HG02763 (cell line): ENCODE results near the gene SPIRE1.
"Not testable (repeated sequence)": the region's sequence is repeated elsewhere in the genome, so short reads cannot be mapped to it uniquely, and the experiment has no call there.

Experiments used
- ATAC-seq: cut with Tn5 transposase; IDR thresholded peaks from one replicate; pipeline ENCODE4 v1.9.1; 2021; ENCODE audit warnings: mild to moderate bottlenecking, moderate library complexity; ENCODE audit not compliant: unreplicated experiment

Gene SPIRE1

GRCh38 chr18:12647773-12648172 is 10.1 kb downstream of the SPIRE1 start:
- ATAC-seq = no peak

DNA sequence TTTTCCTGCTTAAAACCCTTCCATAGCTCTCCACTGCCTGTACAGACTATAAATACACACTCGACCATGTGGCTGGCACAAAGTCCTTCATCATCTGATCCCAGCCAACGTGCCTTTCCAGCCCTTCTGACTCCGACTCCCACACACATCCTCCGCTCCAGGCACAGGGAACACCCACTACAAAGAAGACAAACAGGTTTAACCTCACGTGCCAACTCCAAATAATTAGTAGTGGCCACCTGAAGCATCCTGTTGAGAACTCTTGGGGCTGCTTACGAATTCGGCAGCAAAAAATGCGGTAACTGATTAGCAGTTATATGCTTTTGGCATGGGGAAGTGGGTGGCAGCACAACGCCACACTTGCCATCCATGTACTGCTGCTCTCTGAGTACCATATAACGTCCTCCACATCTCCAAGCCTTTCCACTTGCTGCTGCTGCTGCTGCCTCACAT is 12.1 kb downstream of the SPIRE1 start:
- no peak for ATAC-seq

DNA sequence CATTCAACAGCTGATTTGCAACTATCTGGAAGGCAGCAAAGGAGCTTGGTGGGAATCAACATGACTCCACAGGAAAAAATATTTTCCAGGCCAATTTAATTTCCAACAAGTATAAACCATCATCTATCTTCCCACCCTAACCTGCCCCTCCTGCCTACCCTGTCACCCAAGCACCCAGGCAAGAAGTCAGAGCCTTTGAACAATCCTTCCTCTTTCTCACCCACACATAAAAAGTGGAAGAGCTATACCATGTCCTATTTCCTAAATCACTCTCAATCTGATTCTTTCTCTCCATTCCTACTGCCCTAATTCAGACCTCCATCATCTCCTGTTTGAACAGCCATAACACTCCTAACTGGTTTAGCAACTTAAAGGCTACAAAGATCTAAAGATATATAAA is 12.7 kb downstream of the SPIRE1 start:
- ATAC-seq = no peak

DNA sequence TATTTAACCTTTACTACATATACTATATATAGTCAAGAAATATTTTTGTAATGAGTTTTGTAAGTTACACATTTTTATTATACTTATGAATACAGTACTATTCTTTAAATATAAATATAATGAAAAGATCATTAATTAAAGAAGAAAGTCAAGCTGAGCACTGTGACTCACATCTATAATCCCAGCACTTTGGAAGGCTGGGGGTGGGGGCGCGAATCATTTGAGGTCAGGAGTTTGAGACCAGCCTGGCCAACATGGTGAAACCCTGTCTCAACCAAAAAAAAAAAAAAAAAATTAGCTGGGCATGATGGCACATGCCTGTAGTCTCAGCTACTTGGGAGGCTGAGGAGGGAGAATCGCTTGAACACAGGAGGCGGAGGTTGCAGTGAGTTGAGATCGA is 14.2 kb downstream of the SPIRE1 start:
- ATAC-seq = not testable (repeated sequence)

DNA sequence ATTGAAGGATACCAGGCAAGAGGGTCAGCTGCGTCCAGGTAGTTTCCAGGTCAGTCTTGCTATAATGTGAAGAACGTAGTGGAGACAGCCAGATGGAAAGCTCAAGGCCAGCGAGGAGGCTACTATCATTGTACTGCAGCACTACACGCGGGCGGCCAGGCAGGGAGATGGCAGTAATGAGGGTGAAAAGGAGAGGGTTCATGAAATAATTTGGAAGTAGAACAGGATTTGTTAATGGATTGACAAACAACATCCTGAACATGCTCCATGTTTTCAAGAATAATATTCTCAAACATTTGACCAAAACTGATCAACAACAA is 17.1 kb downstream of the SPIRE1 start:
- no peak for ATAC-seq

GRCh38 chr18:12639990-12640880 is 17.7 kb downstream of the SPIRE1 start:
- ATAC-seq = no peak

DNA sequence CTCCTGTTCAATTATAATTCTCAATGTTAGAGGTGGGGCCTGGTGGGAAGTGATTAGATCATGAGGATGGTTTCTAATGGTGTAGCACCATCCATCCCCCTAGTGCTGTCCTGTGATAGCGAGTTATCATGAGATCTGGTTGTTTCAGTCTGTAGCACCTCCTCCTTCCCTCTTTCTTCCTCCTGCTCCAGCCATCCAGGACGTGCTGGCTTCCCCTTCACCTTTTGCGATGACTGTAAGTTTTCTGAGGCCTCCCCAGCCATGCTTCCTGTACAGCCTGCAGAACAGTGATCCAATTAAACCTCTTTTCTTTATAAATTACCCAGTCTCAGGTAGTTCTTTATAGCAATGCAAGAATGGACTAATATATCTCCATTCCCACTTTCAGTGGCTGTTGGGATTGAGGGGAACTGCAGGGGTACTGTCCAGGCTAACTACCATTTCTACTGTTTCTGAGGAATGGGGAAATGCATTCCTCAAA is 19.2 kb downstream of the SPIRE1 start:
- no peak for ATAC-seq

DNA sequence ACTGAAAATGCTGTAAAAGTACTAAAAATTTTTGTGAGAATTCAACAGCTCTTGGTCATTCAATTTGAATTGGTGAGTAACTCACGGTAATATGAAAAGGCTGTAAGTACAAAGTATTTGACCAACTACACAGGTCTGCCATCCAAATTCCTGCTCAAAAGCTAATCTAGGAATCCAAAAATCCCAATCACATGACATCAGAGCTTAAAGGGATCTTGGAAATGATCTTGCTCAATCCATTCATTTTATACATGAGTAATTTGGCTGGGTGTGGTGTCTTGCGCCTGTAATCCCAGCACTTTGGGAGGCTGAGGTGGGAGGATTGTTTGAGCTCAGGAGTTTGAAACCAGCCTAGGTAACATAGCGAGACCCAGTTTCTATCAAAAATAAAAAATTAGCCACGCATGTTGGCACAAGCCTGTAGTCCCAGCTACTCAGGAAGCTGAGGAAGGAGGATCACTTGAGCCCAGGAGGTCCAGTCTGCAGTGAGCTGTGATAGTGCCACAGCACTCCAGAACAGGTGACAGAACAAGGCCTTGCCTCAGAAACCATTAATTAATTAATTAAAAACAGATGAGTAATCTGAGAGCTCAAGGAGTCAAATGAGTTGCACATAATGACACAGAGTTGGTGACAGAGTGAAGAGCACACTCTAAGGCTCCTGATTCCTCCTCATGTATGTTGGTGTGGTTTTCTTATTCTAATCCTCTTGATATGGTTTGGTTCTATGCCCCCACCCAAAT is 19.8 kb downstream of the SPIRE1 start:
- no peak for ATAC-seq

DNA sequence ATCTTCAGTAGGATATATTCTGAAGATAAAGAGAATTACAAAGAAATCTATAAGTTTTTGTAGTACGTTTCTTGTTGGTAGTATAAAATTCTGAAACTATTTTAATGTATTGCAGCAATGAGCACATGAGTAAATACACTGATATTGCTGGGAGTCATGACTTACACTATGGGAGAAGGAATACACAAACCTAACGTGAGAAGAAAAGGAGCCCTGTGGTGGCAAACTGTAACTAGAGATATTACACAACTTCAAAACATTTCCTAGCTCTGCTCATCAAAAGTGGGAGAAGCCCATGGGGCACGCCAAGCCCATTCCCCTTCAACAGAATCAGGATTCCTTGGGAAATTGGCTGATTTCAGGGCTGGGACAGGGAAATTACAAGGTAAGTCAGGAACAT is 20.5 kb downstream of the SPIRE1 start:
- ATAC-seq = no peak

GRCh38 chr18:12631831-12632477 is 26.0 kb downstream of the SPIRE1 start:
- no peak for ATAC-seq

GRCh38 chr18:12630136-12630535 is 27.8 kb downstream of the SPIRE1 start:
- ATAC-seq = no peak

DNA sequence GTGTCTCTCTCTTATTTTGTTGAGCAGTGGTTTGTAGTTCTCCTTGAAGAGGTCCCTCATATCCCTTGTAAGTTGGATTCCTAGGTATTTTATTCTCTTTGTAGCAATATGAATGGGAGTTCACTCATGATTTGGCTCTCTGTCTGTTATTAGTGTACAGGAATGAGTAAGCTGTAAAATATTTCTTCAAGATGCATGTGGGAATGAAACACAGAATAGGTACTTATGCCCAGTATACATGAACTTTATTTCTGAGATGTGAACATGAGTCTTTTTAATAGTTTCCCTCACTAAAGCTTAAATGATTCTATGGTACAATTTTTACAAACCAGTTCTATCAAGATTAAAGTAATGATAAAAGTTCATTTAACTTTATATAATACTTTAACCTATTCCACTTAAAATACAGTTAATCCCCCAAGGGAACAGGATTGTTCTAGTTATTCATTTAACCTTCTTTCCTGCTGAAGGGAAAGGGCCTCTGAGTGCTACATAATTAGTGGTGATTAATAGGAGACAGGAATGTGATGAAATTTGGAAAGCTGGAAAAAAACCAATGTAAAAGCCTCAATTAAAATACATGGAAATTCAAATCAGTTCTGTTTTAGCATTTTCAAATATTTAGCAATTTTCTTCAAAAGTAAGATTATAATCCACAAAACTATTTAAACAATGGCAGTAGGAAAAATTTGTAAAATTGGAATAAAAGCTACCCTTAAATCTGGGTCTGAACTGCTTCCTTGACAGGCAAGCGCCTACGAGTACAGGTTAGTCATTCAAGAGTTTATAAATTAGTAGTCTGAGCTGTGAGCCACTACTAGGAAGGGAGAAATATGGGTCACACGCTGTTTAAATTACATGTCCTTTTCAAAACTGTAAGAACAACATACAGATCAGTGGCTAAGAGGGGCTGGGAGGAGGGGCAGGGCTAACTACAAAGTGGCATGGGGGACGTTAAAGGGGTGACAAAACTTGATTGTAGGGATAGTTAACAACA is 28.9 kb downstream of the SPIRE1 start:
- no peak for ATAC-seq

DNA sequence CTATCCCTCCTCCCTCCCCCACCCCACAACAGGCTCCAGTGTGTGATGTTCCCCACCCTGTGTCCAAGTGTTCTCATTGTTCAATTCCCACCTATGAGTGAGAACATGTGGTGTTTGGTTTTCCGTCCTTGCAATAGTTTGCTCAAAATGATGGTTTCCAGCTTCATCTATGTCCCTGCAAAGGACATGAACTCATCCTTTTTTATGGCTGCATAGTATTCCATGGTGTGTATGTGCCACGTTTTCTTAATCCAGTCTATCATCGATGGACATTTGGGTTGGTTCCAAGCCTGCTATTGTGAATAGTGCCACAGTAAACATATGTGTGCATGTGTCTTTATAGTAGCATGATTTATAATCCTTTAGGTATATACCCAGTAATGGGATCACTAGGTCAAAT is 30.7 kb downstream of the SPIRE1 start:
- ATAC-seq = not testable (repeated sequence)

- no peak for ATAC-seq
Measured at GRCh38 chr18:12625241-12625640, 32.7 kb downstream of the SPIRE1 start.

- no peak for ATAC-seq
Measured at GRCh38 chr18:12621742-12622306, 36.1 kb downstream of the SPIRE1 start.

- ATAC-seq = no peak
Measured at GRCh38 chr18:12615748-12616147, 42.2 kb downstream of the SPIRE1 start.

DNA sequence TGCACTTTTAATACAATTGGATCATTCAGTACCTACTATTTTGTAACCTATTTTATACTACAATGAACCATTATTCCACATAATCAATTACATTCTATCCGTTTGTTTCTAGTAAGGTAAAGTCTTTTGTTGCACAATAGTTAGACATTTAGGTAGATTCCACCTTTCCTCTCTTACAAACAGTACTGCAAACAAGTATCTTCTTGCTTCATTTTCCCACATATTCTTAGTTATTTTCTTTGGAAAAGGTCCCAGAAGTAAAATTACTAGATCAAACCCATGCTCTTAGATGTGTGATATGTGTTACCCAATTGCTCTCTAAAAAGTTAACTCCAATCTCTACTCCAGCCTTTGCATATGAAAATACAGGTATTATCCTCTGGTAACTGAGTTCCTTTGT is 49.6 kb downstream of the SPIRE1 start:
- no peak for ATAC-seq

DNA sequence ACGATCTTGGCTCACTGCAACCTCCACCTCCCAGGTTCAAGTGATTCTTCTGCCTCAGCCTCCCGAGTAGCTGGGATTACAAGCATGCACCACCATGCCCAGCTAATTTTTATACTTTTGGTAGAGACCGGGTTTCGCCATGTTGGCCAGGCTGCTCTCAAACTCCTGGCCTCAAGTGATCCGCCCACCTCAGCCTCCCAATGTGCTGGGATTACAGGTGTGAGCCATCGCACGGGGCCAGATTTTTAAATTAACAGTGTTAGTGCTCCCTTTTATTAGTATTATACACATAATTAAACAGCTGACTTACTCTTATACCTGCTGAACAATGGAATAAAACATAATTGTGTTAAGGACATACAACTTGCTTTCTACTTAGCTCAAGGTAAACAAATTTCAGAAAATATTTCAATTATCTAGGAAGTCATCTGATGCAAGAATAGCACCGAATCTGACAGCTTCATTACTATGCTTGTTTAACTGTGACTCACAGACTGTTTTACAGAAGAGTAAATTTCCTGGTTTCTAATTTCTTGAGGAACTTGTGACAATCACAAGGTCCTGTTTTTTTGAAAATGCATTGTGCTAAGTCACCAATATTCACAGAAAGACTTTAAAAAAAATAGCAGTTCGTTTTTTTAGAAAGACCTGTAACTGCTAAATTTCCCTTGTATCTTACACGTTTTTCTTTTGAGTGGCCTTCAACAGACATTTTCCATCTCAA is 51.2 kb downstream of the SPIRE1 start:
- no peak for ATAC-seq

DNA sequence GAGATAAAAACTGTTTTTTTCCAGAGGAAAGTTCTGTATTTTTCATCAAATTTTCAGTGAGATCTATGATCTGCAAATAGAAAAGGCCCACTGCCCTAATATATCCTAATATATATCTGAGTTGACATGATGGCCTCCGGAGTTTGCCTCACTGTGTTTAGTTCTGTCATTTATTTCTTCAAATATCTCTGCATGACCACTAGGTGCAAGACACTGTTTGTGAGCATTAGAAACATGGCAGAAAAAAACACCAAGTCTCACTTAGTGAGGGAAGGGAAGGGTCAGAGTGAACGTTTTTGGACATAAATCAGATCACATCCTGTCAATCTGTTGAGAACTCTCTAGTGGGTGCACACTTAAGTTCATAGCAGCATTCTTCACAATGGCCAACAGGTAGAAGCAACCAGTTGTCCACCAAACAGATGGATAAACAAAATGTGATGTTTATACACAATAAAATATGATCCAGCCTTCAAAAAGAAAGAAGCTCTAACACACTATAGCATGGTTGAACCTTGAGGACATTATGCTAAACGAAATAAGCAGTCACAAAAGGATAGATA is 53.4 kb downstream of the SPIRE1 start:
- no peak for ATAC-seq
